Measurements from ENCODE around the gene TAS2R50.

Gene TAS2R50

DNA sequence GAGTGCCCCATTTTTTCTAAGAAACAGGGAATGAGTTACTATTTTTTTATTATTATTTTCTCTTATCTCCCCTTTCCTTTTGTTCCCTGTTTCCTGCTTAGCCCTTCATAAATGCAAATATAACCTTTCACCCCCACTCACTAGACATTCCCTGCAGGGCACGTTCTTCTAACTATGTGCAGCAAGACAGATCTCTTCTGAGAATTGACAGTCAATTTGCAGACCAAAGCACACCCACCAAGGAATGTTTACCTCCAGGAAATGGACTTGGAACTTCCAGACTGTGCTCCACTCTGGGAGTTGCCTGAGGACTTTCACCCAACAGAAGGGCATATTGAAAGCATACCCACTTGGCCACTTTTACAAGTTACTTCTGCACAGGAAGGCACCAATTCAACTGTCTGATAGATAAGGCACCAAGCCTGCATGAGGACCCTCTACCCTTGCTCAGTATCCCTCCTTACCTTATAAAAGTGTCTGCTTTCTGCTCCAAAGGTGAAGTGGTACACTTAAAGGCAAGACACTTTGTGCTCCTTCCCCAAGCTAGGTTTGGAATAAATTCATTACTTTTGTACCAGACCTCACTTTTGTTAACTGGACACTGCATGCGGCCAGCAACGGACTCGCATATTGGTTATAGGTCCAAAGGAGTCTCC is 29.2 kb upstream of the TAS2R50 start:
- no peak overlapping the region for H3K27ac ChIP-seq
- no peak for TF ChIP-seq ZFX (IDR thresholded peaks at IDR 0.05; ENCODE audit: borderline replicate concordance)
- TF ChIP-seq, protein P1, sequence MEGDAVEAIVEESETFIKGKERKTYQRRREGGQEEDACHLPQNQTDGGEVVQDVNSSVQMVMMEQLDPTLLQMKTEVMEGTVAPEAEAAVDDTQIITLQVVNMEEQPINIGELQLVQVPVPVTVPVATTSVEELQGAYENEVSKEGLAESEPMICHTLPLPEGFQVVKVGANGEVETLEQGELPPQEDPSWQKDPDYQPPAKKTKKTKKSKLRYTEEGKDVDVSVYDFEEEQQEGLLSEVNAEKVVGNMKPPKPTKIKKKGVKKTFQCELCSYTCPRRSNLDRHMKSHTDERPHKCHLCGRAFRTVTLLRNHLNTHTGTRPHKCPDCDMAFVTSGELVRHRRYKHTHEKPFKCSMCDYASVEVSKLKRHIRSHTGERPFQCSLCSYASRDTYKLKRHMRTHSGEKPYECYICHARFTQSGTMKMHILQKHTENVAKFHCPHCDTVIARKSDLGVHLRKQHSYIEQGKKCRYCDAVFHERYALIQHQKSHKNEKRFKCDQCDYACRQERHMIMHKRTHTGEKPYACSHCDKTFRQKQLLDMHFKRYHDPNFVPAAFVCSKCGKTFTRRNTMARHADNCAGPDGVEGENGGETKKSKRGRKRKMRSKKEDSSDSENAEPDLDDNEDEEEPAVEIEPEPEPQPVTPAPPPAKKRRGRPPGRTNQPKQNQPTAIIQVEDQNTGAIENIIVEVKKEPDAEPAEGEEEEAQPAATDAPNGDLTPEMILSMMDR (IDR thresholded peaks at IDR 0.05), result no peak

DNA sequence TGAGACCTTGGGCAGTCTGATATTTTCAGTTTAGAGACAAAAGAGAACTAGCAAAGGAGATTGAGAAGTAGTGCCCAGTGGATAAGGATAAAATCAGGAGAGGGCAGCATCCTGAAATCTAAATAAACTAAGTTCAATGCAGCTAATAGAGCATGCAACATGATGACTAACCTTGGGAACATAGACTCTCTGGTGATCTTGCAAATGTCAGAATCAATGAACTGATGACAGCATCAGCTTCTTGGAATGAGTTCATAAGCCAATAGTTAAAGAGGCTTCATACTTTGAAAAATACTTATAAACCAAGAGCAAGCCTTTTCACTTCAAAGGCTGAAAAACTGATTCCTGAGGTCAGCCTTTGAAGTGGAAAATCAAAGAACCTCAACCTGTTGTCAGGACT is 27.5 kb upstream of the TAS2R50 start:
- H3K27ac ChIP-seq, result no peak overlapping the region
- TF ChIP-seq, protein P1 (IDR thresholded peaks at IDR 0.05), result no peak
- no peak for TF ChIP-seq ZFX (IDR thresholded peaks at IDR 0.05; ENCODE audit: borderline replicate concordance)

DNA sequence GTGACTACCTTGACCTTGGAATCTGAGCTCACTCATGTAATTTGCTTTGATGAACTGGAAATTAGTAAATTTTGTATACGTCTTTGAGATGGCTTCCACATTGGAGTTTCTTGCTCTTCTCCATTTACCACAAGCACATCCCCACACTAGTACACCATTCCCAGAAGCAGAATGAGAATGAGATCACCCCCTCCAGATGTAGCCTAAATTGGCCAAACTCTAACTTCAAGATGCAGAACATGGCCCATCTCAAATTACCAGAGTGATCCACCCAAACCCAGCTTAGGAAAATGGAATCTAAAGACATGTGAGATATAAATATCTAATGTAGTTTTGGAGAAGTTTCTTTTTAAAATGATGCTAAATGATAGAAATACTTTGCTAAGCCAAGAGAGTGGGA is 20.9 kb upstream of the TAS2R50 start:
- no peak overlapping the region for H3K27ac ChIP-seq
- no peak for TF ChIP-seq ZFX (IDR thresholded peaks at IDR 0.05; ENCODE audit: borderline replicate concordance)
- TF ChIP-seq, protein P1 (IDR thresholded peaks at IDR 0.05), result no peak

DNA sequence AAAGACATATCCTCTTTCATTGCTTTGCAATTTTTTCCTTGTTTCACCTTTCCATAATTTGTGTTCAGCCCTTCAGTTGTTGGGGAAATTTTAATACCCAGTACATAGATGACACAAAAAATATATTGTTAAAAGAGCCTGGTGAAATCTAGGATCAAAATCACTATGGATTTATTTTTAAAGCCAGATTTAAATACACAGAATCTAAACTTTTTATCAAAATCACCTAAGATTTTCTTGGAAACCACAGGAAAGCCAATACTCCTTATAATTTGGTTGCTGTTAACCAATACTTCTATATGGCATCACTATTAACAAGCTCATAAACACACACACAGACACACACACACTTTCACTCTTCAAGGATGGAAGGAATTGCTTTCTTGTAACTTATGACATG is 11.5 kb upstream of the TAS2R50 start, which contains the start of gene TAS2R20:
Gene TAS2R20 (minus strand): TSS at position 101 of the 400 bp plus-strand sequence. CDS start 429 bp downstream, outside the sequence.
- no peak within 1 kb of the TSS for H3K27ac ChIP-seq
- TF ChIP-seq, protein P1 (IDR thresholded peaks at IDR 0.05), result no peak

DNA sequence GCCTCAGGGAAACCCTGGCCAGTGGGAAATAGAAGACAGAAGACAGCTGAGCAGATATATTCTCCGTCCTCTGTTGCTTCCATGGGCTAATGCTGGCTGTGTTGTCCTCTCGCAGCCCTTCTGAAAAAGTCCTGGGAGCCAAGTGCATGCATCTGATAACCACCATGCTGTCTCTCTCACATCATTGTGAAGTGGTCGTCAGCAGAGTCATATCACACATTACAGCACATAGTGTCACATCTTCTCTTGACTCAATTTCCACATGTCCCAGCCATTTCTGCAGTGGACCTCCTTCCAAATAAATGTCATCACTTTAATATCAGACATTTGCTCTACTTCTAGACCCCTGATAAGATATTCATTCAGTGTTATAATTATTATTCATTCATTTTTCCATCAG is 7.6 kb upstream of the TAS2R50 start:
- TF ChIP-seq, protein P1 (IDR thresholded peaks at IDR 0.05), result no peak
- TF ChIP-seq ZFX (IDR thresholded peaks at IDR 0.05; ENCODE audit: borderline replicate concordance), result no peak
- H3K27ac ChIP-seq, result no peak overlapping the region

DNA sequence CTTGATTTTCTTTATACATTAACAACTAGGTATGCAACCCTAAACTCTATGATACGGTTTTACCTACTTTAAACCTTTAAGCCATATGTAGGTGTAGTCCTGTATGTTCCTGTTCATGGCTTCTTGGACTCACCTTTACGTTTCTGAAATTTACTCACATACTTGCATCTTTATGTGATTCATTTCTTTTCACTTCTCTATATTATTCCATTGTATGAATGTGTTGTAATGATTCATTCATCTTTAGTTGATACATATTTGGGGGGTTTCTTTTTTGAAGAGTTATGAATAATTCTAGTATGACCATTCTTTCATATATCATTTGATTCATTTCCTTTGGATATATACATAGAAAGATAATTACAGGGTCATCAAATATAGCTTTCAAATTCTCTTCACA is 2.4 kb upstream of the TAS2R50 start:
- H3K27ac ChIP-seq, result no peak overlapping the region
- TF ChIP-seq ZFX (IDR thresholded peaks at IDR 0.05; ENCODE audit: borderline replicate concordance), result no peak
- TF ChIP-seq, protein P1 (IDR thresholded peaks at IDR 0.05), result no peak

DNA sequence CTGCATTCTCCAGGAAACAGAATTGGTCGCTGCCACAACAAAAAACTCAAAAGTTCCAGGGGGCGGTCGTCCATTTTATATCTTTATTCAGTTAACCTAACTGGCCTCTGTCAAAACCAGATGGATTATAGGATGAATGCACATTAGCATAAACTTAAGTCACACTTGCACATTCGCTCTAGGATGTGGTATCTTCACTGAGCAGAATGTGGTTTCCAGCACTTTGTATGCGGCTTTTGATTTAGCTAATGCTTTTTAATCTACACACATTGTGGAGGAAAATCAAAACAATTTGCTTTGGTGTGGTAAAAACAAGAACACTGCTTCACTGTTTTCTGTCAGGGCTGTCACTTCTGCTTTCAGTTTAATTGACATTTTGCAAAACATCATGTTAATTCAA is 4.5 kb downstream of the TAS2R50 start:
- no peak overlapping the region for H3K27ac ChIP-seq
- TF ChIP-seq ZFX (IDR thresholded peaks at IDR 0.05; ENCODE audit: borderline replicate concordance), result no peak
- TF ChIP-seq, protein P1 (IDR thresholded peaks at IDR 0.05), result no peak
